Activated CD8-positive, alpha-beta memory T cell treated with anti-CD3 and anti-CD28 coated beads, Interleukin-2, amount 50 U/mL, for 1 hour (primary cell): ENCODE results near the gene SBF2.

Source experiments
- DNase-seq: peaks from one replicate; pipeline ENCODE4 v3.0.0-alpha.2; 2020; ENCODE audit errors: extremely low read depth

The SBF2 gene

DNA sequence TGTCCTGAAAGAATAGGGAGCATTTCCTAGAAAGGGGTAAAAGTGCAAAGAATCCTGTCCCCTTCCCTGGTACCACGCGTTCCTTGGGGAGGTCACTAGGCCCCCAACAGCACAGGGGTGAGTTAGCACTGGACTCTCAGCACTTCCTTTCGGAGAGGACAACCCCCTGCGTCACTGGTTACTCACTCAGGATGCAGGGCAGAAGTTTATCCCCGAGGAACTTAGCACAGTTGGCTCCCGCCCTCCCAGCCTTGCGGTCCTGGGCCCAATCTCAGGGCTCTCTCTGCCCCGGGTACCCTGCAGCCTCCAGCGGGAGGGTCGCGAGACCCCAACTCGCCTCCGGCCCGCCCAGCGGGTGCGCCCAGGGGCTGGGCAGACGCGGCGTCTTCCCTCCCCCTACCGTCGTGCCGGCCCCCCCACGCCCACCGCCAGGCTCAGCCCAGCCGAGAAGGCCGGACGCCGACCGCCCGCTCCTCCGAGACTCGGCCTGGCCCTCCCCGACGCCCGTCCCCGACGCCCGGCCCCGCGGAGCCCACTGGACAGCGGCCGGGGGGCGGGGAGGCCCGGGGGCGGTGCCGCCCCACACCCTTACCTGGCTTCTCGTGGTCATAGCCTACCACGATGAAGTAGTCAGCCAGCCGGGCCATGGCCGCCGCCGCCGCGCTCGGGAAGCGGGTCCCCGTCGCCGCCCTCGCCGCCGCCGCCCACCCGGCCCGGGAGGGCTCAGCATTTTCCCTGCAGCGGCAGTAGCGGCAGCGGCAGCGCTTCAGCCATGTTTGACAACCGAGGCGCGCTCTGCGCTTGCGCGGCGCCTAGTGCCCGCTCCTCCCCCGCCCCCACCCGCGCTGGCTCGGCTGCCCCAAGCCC, at the start of gene SBF2:
Gene SBF2, minus strand, starts transcription at position 797 of the 867 bp plus-strand sequence. Its CDS starts 150 bp downstream, at position 647.
- DNase-seq, result no peak

- no peak for DNase-seq
These were observed 44.3 kb upstream of the SBF2 start for GRCh38 chr11:10338287-10338686.

DNA sequence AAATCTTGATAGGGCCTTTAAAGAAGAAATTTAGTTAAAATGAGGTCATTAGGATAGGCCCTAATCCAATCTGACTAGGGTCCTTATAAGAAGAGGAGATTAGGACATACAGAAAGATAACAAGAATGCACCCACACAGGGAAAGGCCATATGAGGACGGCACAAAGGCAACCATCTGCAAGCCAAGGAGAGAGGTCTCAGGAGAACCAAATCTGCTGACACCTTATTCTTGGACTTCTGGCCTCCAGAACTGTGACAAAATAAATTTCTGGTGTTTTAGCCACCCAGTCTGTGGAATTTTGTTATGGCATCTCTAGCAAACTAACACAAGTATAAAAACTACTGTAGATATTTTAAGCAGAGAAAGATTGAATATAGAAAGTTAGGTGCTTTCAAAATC, 39.5 kb upstream of the SBF2 start:
- DNase-seq, result no peak

GRCh38 chr11:10331548-10332289, 37.7 kb upstream of the SBF2 start:
- DNase-seq, result no peak

GRCh38 chr11:10329935-10330334, 35.9 kb upstream of the SBF2 start:
- DNase-seq, result no peak

- no peak for DNase-seq
These were observed 35.3 kb upstream of the SBF2 start for GRCh38 chr11:10329356-10329755.

- DNase-seq, result no peak
These were observed 34.5 kb upstream of the SBF2 start for GRCh38 chr11:10328314-10329098.

GRCh38 chr11:10327254-10327653, 33.2 kb upstream of the SBF2 start:
- DNase-seq, result no peak

DNA sequence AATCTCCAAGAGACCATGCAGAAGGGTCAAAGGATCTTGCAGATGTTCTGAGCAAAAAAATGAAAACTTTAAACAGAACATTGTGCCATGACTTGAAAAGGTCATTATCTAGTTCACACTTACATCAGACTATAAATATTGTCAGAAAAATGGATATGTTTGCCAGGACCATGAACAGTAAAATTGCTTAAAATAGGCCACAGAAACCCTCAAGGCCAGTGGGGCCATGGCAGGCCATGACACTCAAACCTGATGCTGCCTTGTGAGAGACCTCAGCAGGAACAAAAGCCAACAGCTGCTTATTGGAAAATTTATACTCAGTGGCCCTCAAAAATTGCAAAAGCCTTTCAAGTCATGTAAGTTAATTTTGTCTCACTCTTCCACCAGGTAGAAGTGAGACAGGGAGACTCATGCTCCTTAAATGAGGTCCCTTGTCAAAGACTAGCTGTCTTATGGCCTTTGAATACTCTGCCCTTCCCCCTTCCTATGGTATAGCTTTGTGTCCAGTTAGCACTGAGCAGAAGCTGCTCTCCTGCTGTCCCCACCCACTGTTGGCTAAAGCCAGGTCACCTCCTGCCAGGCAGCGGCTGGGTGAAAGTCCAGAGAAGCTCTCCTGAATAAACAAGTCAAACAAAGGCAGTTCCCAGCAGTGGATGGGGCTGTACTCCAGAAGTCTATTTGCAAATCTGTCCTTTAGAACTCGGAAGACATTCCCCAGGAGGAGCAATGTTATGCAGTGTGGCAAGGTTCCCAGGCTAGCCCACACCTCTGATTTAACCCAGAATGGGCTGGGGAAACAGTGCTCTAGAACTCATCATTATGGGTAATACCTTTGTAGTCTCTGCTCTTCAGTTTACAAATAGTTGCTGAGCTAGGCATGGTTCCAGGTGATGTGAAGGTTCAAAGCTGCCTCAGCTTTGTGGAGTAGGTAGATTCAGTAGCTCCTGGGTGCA, 32.3 kb upstream of the SBF2 start:
- no peak for DNase-seq

DNA sequence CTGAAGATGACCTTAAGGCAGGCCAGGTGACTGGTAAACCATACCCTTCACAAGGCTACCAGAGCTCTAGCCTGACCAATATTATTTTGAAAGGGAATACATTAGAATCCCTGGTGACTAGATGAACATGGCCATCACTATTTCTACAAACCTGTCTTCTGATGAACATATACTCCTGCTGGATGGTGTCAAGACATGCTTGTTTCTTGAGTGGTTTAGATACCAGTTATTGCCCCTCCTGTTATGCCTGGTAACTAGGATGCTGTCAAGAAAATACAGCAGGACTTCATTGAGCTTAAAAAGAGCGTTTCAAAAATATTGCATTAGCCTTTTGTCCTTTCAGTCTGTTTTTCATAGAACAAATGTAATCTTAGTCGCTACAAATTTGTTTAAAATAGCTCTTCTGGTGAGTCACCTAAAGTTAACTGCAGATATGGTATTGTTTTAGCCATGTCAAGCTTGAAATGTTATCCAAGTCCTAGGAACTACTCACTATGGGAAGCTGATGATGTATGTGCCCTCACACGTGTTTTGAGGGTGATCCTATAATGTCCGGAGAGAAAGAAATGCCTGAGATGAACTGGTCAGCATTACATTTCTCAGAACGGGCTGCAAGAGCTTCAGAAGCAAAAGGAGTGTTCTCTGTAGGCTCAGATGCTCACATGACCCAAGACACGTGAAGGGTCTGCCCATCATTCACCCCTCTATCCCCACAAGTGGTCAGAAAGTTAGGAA, 31.4 kb upstream of the SBF2 start:
- no peak for DNase-seq

- no peak for DNase-seq
These were observed 30.5 kb upstream of the SBF2 start for GRCh38 chr11:10324474-10324873.

DNA sequence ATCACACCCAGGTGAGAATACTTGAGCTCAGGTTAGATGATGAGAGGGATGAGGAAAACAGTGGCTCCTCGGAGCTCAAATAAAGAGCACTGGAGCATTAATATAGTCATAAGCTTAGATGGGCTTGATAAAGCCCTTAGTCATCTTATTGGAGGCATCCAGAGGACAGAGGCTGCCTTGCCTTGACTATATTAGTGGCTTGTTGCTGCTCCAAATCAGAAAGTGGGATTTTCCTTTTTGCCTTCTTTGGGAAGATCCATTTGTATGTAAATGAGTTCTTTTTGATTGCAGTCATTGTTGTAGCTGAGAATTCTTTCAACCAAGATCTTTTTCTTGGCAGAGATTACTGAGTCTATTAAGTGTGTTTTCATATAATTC, 29.8 kb upstream of the SBF2 start:
- DNase-seq, result no peak

GRCh38 chr11:10322830-10323792, 29.1 kb upstream of the SBF2 start:
- DNase-seq, result no peak

DNA sequence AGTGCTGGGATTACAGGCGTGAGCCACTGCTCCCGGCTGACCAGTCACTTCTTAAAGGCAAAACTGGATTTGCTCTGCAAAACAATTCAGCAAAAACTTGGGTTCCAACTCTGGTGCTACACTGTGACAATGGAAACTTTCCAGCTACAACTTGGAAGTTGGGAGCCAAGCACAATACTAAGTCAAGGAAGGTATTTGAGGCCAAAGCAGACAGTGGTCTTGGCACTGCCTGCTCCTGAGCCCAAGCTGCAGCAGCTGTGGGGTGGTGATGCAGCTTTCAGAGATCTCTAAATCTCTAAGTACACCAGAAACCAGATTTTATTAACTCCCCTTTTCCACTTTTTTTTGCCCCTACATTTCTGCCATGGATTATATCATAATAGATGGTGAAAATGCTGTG, 28.4 kb upstream of the SBF2 start:
- no peak for DNase-seq

DNA sequence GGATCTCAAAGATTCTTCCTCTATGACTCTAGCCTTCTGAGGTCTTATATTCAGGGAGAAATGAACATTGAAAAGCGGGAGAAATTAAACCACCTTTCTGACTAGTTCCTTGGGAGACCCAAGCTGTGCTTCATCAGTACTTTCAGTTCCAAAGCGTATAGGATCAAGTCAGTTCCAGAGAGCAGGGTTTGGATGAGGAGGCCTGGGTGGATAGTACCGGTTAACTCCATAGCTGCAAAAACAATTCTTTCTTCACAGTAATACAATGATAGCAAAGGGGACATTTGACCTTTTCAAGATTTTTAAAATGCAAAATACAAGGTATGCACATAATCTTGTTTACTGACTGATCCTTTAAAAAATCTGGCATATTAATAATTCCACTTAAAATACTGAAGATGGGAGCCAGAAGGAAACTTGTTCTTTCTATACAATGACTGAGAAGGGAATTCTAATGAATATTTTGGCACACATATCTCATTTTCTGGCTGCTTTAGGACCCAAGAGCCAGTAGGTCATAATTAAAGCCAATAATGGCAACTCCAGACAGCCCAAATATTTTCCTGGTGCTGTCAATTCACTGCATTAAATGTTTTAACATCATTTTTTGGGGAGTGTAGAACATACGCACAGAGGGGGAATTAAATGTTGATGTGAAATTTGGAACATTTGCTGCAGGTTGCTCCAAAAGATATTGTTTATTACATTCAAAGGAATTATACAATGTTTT, 26.9 kb upstream of the SBF2 start:
- DNase-seq, result no peak

- DNase-seq, result no peak
These were observed 25.9 kb upstream of the SBF2 start for GRCh38 chr11:10319702-10320558.

GRCh38 chr11:10318527-10318802, 24.4 kb upstream of the SBF2 start:
- DNase-seq, result no peak
